ENCODE data around the gene TMEM214.

Gene TMEM214

GRCh38 chr2:27085062-27085672, 52.4 kb downstream of the TMEM214 start:
- DNase-seq (ENCODE audit: low spot score) = no peak

- DNase-seq (ENCODE audit: low spot score) = peak; percentile 70
These were observed 52.9 kb downstream of the TMEM214 start for GRCh38 chr2:27085673-27086089.

DNA sequence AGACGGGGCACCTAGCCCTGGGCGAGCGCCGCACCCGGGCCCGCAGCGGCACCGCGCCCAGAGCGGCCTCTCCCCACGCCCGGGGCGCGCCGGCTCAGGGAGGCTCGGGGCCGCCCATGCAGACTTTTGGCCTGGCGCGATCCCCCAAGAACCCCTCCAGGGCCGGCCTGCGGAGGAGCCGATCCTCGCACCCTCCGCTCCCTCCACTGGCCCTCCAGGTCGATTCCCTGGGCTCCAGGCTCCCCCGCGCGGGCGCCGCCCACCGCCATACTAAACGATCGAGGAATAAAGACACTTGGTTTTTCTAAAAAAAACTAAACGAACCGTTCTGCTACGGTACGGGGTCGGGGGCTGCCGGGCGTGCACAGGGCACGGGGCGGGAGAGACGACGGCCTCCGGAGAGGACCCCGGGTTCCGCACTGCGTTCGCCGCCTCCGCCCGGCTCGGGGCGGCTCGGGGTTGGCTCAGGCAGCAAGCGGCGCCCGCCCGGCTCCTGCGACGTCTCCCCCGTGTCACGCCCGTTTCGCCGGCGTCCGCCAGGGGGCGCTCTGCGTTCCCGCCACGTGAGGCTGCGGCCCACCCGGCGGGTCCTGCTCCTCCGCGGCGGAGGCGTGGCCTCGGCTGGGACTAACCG, 53.4 kb downstream of the TMEM214 start:
- DNase-seq (ENCODE audit: low spot score) = peak; percentile 92

DNA sequence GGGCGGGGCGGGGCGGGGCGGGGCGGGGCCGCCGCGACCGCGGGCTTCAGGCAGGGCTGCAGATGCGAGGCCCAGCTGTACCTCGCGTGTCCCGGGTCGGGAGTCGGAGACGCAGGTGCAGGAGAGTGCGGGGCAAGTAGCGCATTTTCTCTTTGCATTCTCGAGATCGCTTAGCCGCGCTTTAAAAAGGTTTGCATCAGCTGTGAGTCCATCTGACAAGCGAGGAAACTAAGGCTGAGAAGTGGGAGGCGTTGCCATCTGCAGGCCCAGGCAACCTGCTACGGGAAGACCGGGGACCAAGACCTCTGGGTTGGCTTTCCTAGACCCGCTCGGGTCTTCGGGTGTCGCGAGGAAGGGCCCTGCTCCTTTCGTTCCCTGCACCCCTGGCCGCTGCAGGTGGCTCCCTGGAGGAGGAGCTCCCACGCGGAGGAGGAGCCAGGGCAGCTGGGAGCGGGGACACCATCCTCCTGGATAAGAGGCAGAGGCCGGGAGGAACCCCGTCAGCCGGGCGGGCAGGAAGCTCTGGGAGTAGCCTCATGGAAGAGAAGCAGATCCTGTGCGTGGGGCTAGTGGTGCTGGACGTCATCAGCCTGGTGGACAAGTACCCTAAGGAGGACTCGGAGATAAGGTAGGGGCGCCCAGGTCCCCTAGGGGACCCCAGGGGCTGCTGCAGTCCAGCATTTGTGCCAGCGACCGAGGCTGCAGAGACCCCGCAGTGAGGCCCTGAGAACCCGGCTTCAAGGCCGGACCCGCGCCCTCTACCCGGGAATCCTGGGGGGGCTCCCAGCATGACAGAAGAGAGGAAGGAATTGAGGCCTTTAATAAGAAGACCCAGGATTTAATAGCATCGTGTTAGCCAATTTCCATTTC, 54.2 kb downstream of the TMEM214 start, which contains the start of gene KHK:
KHK (plus strand) TSS at position 49 of the 870 bp plus-strand sequence; CDS start at position 537, 488 bp downstream.
- DNase-seq (ENCODE audit: low spot score) = peak; percentile 62

- no peak for DNase-seq (ENCODE audit: low spot score)
These were observed 55.2 kb downstream of the TMEM214 start for GRCh38 chr2:27087823-27088410.

DNA sequence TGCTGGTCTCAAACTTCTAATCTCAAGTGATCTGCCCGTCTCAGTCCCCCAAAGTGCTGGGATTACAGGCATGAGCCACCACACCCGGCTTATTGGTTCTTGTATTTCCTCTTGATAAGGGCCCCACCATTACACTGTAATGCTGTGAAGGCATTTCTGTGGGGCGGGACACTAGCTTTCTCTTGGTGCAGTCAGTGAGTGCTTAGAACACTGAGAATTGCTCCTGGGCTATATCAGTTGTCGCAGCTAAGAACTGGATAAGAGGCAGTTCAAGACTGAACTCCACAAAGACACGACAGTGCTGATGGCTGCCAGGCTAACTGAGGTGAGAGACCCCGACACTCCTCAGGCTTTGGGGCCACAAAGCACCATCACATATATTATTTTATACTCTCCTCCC, 55.9 kb downstream of the TMEM214 start:
- no peak for DNase-seq (ENCODE audit: low spot score)

GRCh38 chr2:27089111-27089954, 56.6 kb downstream of the TMEM214 start:
- DNase-seq (ENCODE audit: low spot score) = no peak

Measured in RKO (cell line).